ENCODE measurements around the gene MSANTD4. TPM values are rescaled to one million over a fixed set of nuclear protein-coding genes. Genes with fewer than 3 reads are reported as not detected.

The MSANTD4 gene
- total and polyA plus RNA-seq, 2 donors: 17.0 to 49.8 TPM

GRCh38 chr11:105988197-105988596 is 33.8 kb downstream of the MSANTD4 start:
- no peak for DNase-seq (ENCODE audit: extremely low spot score)
- H3K4me1 ChIP-seq (ENCODE audit: insufficient read depth): no peaks in the 10 kb centered on the region
- H3K36me3 ChIP-seq (ENCODE audit: insufficient read depth): no peaks in the 10 kb centered on the region
- H3K4me3 ChIP-seq (ENCODE audit: low read depth, low read length): no peak overlapping the region
- 97% methylated on average over 3 of the region's 3 CpGs for WGBS
- no peak overlapping the region for H3K27ac ChIP-seq (ENCODE audit: low read depth)

- WGBS: 93% methylated on average over 2 of the region's 2 CpGs
- Histone ChIP-seq H3K4me1 (ENCODE audit: insufficient read depth) (no peaks in the 10 kb centered on the region), H3K4me3 (ENCODE audit: low read depth, low read length) (no peak overlapping the region), H3K36me3 (ENCODE audit: insufficient read depth) (no peaks in the 10 kb centered on the region), H3K27ac (ENCODE audit: low read depth) (no peak overlapping the region)
- DNase-seq (ENCODE audit: extremely low spot score): no peak
Observed at GRCh38 chr11:105986554-105986953, 35.5 kb downstream of the MSANTD4 start.

GRCh38 chr11:105979997-105980703 is 41.9 kb downstream of the MSANTD4 start:
- Histone ChIP-seq H3K4me3 (ENCODE audit: low read depth, low read length) (no peak overlapping the region), H3K4me1 (ENCODE audit: insufficient read depth) (no peaks in the 10 kb centered on the region), H3K36me3 (ENCODE audit: insufficient read depth) (no peaks in the 10 kb centered on the region), H3K27ac (ENCODE audit: low read depth) (no peak overlapping the region)
- no peak for DNase-seq (ENCODE audit: extremely low spot score)
- WGBS: 95% methylated on average over 10 of the region's 10 CpGs

GRCh38 chr11:105975128-105975527 is 46.9 kb downstream of the MSANTD4 start:
- no peak for DNase-seq (ENCODE audit: extremely low spot score)
- Histone ChIP-seq H3K27ac (ENCODE audit: low read depth) (no peak overlapping the region), H3K4me1 (ENCODE audit: insufficient read depth) (no peaks in the 10 kb centered on the region), H3K36me3 (ENCODE audit: insufficient read depth) (no peaks in the 10 kb centered on the region), H3K4me3 (ENCODE audit: low read depth, low read length) (no peak overlapping the region)
- 80% methylated on average over 1 of the region's 1 CpG for WGBS

GRCh38 chr11:105969756-105970155 is 52.3 kb downstream of the MSANTD4 start:
- H3K4me1 ChIP-seq (ENCODE audit: insufficient read depth): no peaks in the 10 kb centered on the region
- WGBS: 69% methylated on average over 1 of the region's 1 CpG
- DNase-seq (ENCODE audit: extremely low spot score): no peak
- no peak overlapping the region for H3K27ac ChIP-seq (ENCODE audit: low read depth)
- H3K36me3 ChIP-seq (ENCODE audit: insufficient read depth): no peaks in the 10 kb centered on the region
- H3K4me3 ChIP-seq (ENCODE audit: low read depth, low read length): no peak overlapping the region

GRCh38 chr11:105968021-105968697 is 53.9 kb downstream of the MSANTD4 start:
- no peak overlapping the region for H3K4me3 ChIP-seq (ENCODE audit: low read depth, low read length)
- H3K4me1 ChIP-seq (ENCODE audit: insufficient read depth): no peaks in the 10 kb centered on the region
- no peaks in the 10 kb centered on the region for H3K36me3 ChIP-seq (ENCODE audit: insufficient read depth)
- no peak for DNase-seq (ENCODE audit: extremely low spot score)
- 85% methylated on average over 3 of the region's 3 CpGs for WGBS
- no peak overlapping the region for H3K27ac ChIP-seq (ENCODE audit: low read depth)

- Histone ChIP-seq H3K27ac (ENCODE audit: low read depth) (no peak overlapping the region), H3K36me3 (ENCODE audit: insufficient read depth) (no peaks in the 10 kb centered on the region), H3K4me1 (ENCODE audit: insufficient read depth) (no peaks in the 10 kb centered on the region), H3K4me3 (ENCODE audit: low read depth, low read length) (no peak overlapping the region)
- no peak for DNase-seq (ENCODE audit: extremely low spot score)
- WGBS: 83% methylated on average over 22 of the region's 22 CpGs
Observed at GRCh38 chr11:105960252-105961245, 61.5 kb downstream of the MSANTD4 start.

Small RNA genes lying within 50 kb of the gene (small RNA-seq; reads per million reads assigned to genes)
- not detected for gene RNU6-277P

Other genes with a start within 250 kb of the MSANTD4 start
- 20.1 TPM for gene KBTBD3, start 55.1 kb upstream of the MSANTD4 start, total RNA-seq
- gene KBTBD3, start 55.1 kb upstream of the MSANTD4 start, polyA plus RNA-seq: 4.6 TPM
- 64.6 TPM for gene AASDHPPT, start 55.4 kb upstream of the MSANTD4 start, total RNA-seq
- gene AASDHPPT, start 55.4 kb upstream of the MSANTD4 start, polyA plus RNA-seq: 17.8 TPM